Measurements from ENCODE around the gene PPP1R12B.
"Not testable (repeated sequence)": the region's sequence is repeated elsewhere in the genome, so short reads cannot be mapped to it uniquely, and the experiment has no call there.

DNA sequence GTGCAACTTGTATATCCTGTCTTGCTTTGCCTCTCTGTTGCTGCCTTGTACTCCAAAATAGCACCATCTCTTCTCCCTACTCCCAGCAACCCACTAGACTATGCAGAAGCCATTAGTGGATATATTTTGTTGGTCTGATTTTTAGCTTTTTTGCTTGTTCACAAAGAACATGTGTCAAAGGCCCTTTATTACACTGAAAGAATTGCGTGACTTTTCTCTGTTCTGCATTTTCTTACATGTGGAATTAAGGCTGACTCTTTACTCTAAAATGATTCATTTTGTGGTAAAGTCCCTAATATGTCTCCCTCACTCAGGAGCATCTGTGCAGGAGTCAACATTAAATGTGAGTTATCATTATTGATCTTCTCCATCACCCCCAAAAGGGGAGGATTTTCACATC, 182.2 kb downstream of the PPP1R12B start:
- TF ChIP-seq, protein P1, sequence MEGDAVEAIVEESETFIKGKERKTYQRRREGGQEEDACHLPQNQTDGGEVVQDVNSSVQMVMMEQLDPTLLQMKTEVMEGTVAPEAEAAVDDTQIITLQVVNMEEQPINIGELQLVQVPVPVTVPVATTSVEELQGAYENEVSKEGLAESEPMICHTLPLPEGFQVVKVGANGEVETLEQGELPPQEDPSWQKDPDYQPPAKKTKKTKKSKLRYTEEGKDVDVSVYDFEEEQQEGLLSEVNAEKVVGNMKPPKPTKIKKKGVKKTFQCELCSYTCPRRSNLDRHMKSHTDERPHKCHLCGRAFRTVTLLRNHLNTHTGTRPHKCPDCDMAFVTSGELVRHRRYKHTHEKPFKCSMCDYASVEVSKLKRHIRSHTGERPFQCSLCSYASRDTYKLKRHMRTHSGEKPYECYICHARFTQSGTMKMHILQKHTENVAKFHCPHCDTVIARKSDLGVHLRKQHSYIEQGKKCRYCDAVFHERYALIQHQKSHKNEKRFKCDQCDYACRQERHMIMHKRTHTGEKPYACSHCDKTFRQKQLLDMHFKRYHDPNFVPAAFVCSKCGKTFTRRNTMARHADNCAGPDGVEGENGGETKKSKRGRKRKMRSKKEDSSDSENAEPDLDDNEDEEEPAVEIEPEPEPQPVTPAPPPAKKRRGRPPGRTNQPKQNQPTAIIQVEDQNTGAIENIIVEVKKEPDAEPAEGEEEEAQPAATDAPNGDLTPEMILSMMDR (optimal IDR thresholded peaks at IDR 0.05 in 1 of 3, IDR thresholded peaks at IDR 0.05 in 1 of 3, conservative IDR thresholded peaks at IDR 0.05 in 1 of 3; ENCODE audit: extremely low read depth in 1 of 3, insufficient read depth in 2 of 3, low read length in 3 of 3): not testable (repeated sequence)
- not testable (repeated sequence) for TF ChIP-seq EZH2 (IDR thresholded peaks at IDR 0.05; ENCODE audit: low read length)

Data from keratinocyte (primary cell).